ENCODE data around the gene MAP3K10. TPM values are rescaled to one million over a fixed set of nuclear protein-coding genes. Genes with fewer than 3 reads are reported as not detected.

MAP3K10 gene
- total and polyA plus RNA-seq, 3 donors from 2014 or later, result 23.1 to 35.0 (median 23.8) TPM

DNA sequence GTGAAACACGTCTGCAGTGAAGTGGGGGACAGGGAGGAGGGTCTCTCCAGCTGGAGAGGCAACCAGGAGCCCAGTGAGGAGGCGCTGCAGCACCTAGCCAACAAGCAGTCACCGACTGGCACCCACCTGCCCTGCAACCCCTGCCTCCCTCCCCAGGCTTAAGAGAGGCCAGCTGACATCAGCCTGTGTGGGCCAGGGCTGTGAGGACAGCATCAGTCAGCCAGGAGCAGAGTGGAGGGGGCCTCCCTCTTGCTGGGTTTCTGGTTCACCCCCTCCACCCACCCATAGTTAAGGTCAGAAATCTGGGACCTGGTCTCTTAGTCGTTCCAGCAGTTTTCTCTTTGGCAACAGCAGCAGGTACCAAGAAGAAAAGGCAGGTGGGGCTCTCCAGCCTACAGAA lies 60.8 kb downstream of the MAP3K10 start:
- TF ChIP-seq CTCF (IDR thresholded peaks at IDR 0.05) (no peak), POLR2A (IDR thresholded peaks at IDR 0.05) (no peak)
- WGBS, 2 donors, result 53 to 78% methylated on average over 2 to 4 of the region's 4 CpGs
- intact Hi-C loops (cut with DNase I; ENCODE audit: low total_unique reads), result no loop called here
- H3K27ac ChIP-seq, result no peak overlapping the region
- H3K9me3 ChIP-seq, result no peaks in the 10 kb centered on the region
- H3K4me1 ChIP-seq, result no peaks in the 10 kb centered on the region
- no peaks in the 10 kb centered on the region for H3K36me3 ChIP-seq (ENCODE audit: low read depth, missing control alignments)
- H3K4me3 ChIP-seq, result no peak overlapping the region
- H3K27me3 ChIP-seq, result no peaks in the 10 kb centered on the region
- no peak for DNase-seq

DNA sequence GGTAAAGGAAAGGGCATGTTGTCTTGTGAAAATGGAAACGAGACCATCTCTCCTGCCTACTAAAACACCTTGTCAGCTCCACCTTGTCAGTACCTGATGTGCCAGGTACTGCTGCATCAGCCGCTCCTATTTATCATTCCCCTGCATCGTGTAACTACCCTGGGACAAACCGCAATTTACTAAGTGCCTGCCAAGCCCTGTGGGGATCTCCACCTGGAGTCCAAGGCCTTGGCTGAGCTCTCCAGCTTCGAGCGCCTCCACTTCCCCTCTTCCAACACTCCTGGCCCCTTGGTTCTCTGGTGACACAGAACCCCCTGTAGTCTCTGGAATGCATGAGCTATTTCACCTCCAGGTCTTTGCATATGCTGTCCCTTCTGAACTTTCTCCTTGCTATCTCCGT lies 61.2 kb downstream of the MAP3K10 start:
- H3K27ac ChIP-seq, result no peak overlapping the region
- DNase-seq, result no peak
- H3K27me3 ChIP-seq, result no peaks in the 10 kb centered on the region
- H3K4me3 ChIP-seq, result no peak overlapping the region
- H3K4me1 ChIP-seq, result no peaks in the 10 kb centered on the region
- intact Hi-C loops (cut with DNase I; ENCODE audit: low total_unique reads), result no loop called here
- no peak for TF ChIP-seq CTCF (IDR thresholded peaks at IDR 0.05)
- no peak for TF ChIP-seq POLR2A (IDR thresholded peaks at IDR 0.05)
- H3K36me3 ChIP-seq (ENCODE audit: low read depth, missing control alignments), result no peaks in the 10 kb centered on the region
- 77 to 80% methylated on average over 7 of the region's 7 CpGs for WGBS, 2 donors
- H3K9me3 ChIP-seq, result no peaks in the 10 kb centered on the region

DNA sequence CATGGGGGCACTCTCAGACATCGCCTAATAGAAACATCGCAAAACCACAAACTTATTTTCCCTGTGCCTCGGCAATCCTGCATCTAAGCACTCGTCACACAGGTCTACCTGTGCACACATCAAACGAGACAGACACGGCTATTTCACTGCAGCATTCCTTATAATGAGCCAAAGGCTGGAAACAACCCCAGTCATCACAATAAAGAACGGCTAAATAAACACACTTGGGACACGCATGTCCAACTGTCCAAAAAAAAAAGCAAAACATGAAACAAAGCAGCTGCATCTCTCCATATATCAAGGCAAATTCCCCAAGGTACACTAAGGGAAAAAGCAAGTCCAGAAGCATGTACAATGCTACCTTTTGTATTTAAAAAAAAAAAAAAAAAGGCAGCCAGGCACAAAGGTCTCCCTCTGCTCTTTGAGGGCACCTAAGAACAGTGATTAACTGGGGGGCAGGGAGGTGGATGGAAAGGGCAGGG lies 62.4 kb downstream of the MAP3K10 start:
- DNase-seq, result no peak
- no peaks in the 10 kb centered on the region for H3K4me1 ChIP-seq
- H3K4me3 ChIP-seq, result no peak overlapping the region
- H3K9me3 ChIP-seq, result no peaks in the 10 kb centered on the region
- 56 to 69% methylated on average over 8 of the region's 8 CpGs for WGBS, 2 donors
- no peaks in the 10 kb centered on the region for H3K36me3 ChIP-seq (ENCODE audit: low read depth, missing control alignments)
- intact Hi-C loops (cut with DNase I; ENCODE audit: low total_unique reads), result no loop called here
- no peak for TF ChIP-seq CTCF (IDR thresholded peaks at IDR 0.05)
- TF ChIP-seq POLR2A (IDR thresholded peaks at IDR 0.05), result no peak
- H3K27ac ChIP-seq, result no peak overlapping the region
- H3K27me3 ChIP-seq, result no peaks in the 10 kb centered on the region

DNA sequence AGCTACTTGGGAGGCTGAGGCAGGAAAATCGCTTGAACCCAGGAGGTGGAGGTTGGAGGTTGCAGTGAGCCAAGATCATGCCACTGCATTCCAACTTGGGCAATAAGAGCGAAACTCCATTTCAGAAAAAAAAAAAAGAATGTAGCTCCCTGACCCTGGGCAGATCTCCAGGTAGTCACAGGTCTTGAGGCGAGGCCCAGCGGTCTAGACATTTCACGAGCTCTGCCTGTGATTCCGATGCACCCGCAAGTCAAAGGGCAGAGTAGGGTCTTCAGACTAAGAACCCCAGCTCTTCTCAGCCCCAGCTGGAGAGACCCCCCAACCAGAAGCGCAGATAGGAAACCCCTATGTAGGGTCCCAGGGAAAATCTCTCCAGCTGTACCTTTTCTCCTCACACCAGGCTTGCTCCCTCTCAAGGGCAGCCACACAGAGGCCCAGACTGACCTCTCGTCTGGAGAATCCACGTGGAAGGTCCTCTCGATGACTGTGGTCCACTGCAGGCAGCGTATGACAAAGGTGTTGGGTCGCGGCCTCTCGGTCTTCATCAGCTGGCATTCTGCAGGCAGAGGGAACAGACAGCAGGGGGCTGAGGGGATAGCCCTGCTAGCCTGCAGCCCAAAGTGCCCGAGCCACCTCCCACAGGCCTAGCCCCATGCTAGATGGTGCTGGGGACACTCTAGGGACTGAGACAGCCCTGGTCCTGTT lies 63.6 kb downstream of the MAP3K10 start:
- DNase-seq, result no peak
- no peaks in the 10 kb centered on the region for H3K36me3 ChIP-seq (ENCODE audit: low read depth, missing control alignments)
- H3K4me1 ChIP-seq, result no peaks in the 10 kb centered on the region
- H3K4me3 ChIP-seq, result no peak overlapping the region
- no peaks in the 10 kb centered on the region for H3K27me3 ChIP-seq
- H3K9me3 ChIP-seq, result no peaks in the 10 kb centered on the region
- 87 to 93% methylated on average over 15 to 16 of the region's 16 CpGs for WGBS, 2 donors
- intact Hi-C loops (cut with DNase I; ENCODE audit: low total_unique reads), result no loop called here
- H3K27ac ChIP-seq, result no peak overlapping the region
- no peak for TF ChIP-seq POLR2A (IDR thresholded peaks at IDR 0.05)
- no peak for TF ChIP-seq CTCF (IDR thresholded peaks at IDR 0.05)

GRCh38 chr19:40255619-40256166 lies 64.5 kb downstream of the MAP3K10 start:
- intact Hi-C loops (cut with DNase I; ENCODE audit: low total_unique reads), result no loop called here
- no peaks in the 10 kb centered on the region for H3K36me3 ChIP-seq (ENCODE audit: low read depth, missing control alignments)
- whole genome bisulfite sequencing, 2 donors, result 83 to 84% methylated on average over 3 of the region's 3 CpGs

More at GRCh38 chr19:40255619-40256166, 64.5 kb downstream of the MAP3K10 start:
- TF ChIP-seq CTCF (IDR thresholded peaks at IDR 0.05), result no peak
- TF ChIP-seq POLR2A (IDR thresholded peaks at IDR 0.05), result no peak
- Histone ChIP-seq H3K4me3 (no peak overlapping the region), H3K27ac (no peak overlapping the region), H3K4me1 (no peaks in the 10 kb centered on the region), H3K9me3 (no peaks in the 10 kb centered on the region), H3K27me3 (no peaks in the 10 kb centered on the region)
- no peak for DNase-seq

Data from testis (tissue), 3 donors.